Renal cortex interstitium (tissue), 11 donors: ENCODE results near the gene EN2. TPM values are rescaled to one million over a fixed set of nuclear protein-coding genes. Genes with fewer than 3 reads are reported as not detected.

Experiments
- DNase-seq, 11 donors: peaks; one replicate each; pipeline ENCODE4 v3.0.0-alpha.2; 2013; ENCODE audit warnings: low read depth in 9 of 11, low spot score in 4 of 11; ENCODE audit errors: extremely low read depth in 1 of 11
- polyA plus RNA-seq, 3 donors: library from polyadenylated mRNA; unstranded; fragments of 120-200 nt; gene quantifications; one replicate each; pipeline ENCODE4 v1.2.1, GENCODE V29; 2013; ENCODE audit not compliant: insufficient read length in 3 of 3

Gene EN2
- polyA plus RNA-seq, 3 donors, result 0.10 to 0.42 (median 0.18) TPM

- no peak for DNase-seq
Observed at GRCh38 chr7:155493744-155494538, 36.0 kb downstream of the EN2 start.

GRCh38 chr7:155494551-155494950 lies 36.6 kb downstream of the EN2 start:
- no peak for DNase-seq

- no peak for DNase-seq
Observed at GRCh38 chr7:155495440-155496248, 37.7 kb downstream of the EN2 start.

DNA sequence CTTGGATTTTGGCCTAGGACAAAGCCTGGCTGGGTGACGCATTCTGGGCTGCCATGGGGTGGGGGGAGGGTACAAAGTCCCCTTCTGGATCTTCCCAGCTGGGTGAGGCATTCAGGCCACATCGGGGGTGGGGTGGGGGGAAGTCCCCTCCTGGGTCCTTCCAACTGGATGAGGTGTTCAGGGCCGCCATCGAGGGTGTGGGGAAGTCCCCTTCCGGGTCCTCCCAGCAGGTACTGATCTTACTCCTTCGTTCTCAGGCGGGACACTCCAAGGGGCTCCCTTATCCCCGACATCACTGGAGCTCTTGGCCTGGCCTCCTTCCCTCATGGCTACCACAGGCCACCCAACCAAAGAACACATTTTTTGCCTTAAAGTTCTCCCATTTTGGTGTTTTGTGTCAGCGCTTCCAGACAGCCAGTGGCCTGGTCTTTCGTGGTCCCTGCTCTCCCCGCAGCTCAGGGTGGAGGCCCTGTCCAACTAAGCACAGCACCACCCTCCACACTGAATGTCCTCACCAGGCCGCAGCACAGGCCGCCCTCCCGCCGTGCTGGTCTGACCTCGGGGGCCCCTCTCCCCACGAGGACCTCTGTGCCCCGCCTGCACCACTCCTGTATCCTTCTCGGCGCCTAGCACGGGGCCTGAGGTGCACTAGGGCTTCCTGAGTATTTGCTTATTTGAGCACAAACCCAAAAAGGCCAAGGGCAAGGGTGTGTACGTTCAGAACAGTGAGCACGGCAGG lies 38.5 kb downstream of the EN2 start:
- no peak for DNase-seq

- DNase-seq, result peak in 1 of 11 donors; percentile 50
Observed at GRCh38 chr7:155497149-155497901, 39.4 kb downstream of the EN2 start.

DNA sequence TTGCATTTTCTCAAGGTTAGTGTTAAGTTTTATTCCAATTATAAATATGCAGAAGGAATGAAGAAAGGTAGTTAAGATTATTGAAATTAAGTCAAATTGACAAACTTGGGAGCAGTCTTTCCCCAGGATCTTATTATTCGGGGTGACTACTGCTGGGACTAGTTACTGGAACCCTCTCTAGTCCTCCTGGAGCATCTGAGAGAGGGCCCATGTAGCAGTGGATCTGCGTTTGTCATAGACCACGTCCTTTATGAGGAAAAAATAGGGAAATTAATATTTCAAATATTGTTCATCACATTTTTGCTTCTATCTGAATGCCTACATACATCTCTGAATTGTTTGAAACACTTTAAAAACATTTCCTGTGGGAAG lies 47.5 kb downstream of the EN2 start:
- no peak for DNase-seq

DNA sequence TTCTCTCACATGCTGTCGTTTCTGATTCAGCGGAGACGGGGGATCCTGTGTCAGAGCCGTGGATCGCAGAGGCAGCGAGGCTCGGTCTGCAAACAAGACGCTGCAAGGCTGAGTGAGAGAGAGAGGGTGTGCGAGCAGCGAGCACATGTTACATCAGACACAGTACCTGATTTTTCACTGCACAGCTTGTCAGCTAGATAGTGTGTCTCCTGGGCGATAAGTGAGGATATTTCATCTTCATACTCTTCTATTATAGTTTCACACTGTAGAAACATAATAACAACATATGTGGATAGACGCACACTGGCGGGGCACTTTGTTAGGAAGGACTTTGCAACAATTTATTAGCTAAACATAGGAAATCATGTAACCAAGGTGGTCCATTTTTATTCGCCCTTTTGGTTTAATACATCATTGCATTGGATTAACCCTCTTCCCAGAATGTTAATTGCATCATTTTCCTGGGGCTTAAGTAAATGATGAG lies 49.0 kb downstream of the EN2 start:
- no peak for DNase-seq

DNA sequence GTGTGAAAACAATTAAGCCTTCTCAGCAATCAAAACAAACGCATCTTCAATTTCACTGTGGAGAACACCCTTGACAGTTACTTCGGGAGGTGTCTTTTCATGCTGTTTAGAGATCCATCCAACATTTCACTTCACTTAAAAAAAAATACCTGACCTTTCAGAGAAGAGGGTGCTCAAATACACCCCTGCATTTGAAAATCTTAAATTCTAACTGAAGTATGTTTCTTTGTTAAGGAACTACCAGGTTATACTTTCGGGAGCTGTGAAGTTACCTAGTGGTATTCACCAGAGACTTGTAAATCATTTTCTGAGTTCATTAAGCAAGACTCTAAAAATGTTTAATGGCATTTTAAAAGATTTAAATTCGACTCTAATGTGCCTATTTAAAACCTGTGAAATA lies 49.6 kb downstream of the EN2 start:
- no peak for DNase-seq

DNA sequence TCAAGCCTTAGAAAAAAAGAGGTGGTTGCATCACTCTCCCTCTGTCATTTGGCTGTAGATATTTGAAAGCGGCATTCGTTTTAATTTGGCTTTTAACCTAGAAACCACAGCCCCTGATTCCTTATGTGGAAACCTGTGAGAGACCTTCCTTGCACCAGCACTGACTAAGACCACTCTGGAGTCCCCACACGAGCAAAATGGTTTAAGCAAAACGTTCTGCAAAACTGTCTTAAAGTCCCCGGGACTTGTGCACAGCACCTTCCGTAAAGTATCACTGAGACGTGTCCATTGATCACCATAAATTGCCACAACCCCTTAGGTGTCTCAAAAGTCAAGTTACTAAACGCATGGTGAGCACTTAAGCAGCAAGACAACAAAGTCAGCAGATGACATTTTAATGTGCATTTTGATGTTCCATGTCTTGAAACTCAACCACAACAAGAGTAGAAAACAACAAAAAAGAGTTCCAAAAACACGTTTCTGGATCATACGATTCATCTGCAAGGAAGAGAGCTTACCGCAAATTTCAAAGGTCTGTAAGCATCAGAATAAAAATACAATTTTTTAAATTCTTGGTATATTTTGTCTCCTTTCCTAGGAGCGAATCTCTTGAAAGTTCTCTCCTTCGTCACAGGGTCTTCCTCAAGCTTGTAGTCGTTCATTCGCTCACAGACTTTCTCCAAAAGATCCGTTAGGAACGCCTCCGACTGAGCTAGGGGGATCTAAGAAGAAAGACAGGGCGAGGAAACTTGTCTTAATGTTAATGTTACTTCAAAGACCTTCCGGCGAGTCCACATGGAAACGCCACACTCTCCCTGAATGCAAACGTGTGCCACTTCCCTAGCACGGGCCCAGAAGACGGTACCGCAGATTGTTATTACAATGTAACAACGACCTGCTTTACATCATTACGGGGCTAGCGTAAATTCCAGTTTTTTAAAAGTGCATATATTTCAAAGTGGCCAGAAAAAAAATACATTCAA lies 50.7 kb downstream of the EN2 start:
- no peak for DNase-seq

DNA sequence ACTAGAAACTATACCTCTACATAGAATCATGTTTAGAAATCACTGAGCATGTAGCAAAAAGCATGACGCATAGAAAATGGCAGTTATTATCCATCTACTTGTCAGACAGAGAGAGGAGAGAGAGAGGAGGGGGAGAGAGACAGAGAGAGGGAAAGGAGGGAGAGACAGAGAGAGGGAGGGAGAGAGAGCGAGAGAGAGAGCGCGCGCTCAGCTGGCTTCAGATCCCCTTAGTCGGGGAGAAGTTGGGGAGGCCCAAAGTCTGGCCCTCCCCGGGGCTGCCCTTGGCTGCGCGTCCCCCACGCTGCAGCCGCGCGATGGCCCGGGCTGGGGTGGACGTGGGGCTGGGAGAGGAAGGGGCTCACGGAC lies 51.4 kb downstream of the EN2 start:
- no peak for DNase-seq

- no peak for DNase-seq
Observed at GRCh38 chr7:155509725-155510551, 52.0 kb downstream of the EN2 start.

DNA sequence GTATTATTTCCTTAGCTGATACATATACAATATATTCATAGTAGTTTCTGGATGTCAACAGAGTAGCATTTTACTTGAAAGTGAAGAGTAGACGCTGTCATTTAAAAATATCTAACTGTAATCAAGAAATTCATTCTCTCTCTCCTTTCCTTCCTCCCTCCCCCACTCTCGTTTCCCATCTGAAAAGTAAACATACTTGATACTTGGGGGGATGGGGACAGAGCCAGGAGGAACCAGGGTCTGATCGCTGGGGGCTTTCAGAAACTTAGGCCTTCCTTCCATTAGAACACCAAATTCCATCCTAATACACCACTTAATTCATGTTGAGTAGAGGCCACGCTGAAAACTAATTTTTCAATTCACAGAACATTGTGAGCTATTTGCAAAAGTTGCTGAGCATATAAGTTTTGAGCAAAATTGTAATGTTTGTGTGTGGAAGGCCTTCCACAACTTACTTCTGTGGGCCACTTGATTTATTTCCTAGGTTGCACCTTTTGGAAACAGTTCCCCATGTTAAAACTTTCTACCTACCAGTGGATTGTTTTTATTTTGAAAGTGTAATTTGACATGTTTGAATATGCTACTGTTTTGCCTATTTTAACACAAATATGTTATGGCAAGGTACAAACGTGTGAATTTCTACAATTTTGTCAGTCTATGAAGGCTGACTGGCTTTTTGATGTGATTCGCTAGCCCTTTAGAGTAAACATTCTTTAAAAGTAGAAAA lies 53.2 kb downstream of the EN2 start:
- no peak for DNase-seq

DNA sequence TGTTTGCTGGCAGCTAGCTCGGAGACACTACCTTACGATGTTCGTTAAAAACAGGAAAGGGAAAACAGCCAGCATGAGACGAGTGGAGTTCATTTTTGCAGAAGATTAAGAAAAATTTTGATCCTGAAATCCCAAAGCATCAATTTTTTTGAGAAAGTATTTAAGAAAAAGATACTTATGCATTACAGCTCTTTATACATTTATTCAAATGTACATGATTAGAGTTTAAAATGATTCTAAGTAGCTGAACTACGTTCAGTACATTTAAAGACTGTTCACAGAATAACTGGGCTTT lies 53.7 kb downstream of the EN2 start:
- DNase-seq, result no peak

DNA sequence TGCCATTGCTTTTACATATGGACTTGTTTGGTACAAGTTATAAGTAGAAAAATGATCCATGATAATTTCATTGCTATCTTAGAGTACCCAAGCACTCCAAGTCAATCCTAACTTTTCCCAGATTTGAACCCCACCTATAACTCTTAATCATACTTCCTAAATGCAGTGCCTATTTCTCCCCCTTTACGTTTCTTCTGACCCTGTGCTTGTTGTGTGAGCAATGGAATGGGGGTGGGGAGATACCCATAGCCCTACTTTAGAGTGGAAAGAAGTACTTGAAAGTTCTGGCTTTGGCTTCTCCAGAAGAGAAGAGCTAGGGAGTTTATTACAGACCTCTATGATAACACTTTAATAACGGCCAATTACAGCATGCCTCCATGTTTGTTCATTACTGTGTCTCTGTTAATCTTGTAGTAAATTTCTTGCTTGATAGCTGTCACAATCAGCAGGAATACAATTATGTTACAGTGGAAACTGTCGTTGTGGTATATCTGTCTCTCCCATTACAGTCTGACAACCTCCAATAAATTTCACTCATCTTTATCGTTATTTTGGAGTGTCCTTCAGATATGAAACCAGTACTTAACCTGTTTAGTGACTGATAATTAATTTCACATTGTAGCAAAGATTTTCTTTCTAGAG lies 54.4 kb downstream of the EN2 start:
- no peak for DNase-seq

GRCh38 chr7:155513543-155514285 lies 55.8 kb downstream of the EN2 start:
- no peak for DNase-seq

DNA sequence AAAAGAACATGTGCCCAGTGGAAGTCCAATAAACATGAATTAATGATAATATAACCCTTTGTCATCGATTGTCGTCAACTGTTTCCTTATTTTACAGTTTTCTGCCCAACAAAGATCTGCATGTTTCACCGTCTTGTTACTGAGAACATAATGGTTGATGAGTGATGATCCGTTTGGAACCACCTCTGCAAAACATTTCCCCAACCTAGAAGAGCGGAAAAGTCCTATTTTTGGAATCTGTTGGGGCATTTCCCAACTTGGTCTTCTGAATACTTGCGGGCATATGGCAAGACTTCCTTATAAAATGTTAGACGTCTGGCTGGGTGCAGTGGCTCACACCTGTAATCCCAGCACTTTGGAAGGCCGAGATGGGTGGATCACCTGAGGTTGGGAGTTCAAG lies 56.4 kb downstream of the EN2 start:
- DNase-seq, result no peak
